ENCODE results near the gene ZNF593. TPM values are rescaled to one million over a fixed set of nuclear protein-coding genes. Genes with fewer than 3 reads are reported as not detected.
A peak's percentile ranks its signal among the peaks of the same experiment; 100 is the strongest.

ZNF593 gene
- total and polyA plus RNA-seq, 2 experiments from 2014 or later: 26.2 to 108 TPM

DNA sequence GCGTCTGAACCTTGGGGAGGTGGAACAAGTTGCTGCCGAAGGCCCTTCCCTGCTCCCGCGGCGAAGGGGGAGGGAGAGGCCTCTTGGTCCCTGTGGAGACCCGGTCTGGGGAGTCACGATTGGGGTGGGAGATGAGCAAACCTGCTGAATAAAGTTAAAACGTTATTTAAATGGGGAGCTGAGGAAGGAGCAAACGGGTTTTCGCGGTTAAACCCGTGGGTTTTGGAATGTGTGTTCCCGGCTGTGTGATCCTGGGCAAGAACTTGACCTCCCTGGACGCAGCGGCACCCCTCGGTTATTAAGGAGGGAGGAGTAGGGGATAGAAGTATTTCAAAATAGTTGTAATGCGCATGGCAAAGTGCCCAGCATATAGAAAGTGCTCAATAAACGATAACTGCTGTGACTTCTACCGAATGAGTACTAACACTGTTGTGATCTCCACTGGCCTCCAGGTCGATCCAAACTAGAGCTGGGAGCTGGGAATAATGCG is 7.4 kb upstream of the ZNF593 start:
- DNase-seq (ENCODE audit: low spot score): no peak
- H2AFZ ChIP-seq: peak overlapping the region; percentile 88; the same call in 1 of the 2 replicates
- peaks cover 41% of the 10 kb centered on the region for H3K4me1 ChIP-seq (ENCODE audit: insufficient read depth)
- Mint-ChIP-seq H3K4me1 (peaks cover 48% of the 10 kb centered on the region), H3K9me3 (peaks cover 3% of the 10 kb centered on the region; the same call in 1 of the 3 replicates), H3K36me3 (ENCODE audit: low read depth) (no peaks in the 10 kb centered on the region), H3K27me3 (ENCODE audit: insufficient read depth, low read depth, poor library complexity) (peaks cover 73% of the 10 kb centered on the region), H3K4me3 (peak overlapping the region; percentile 73), H3K27ac (no peak overlapping the region)
- peak overlapping the region; percentile 87 for H3K4me2 ChIP-seq
- H3K27ac ChIP-seq (ENCODE audit: low read depth): no peak overlapping the region
- H4K20me1 ChIP-seq (replicated peaks; ENCODE audit: insufficient read depth): no peaks in the 10 kb centered on the region
- H3K36me3 ChIP-seq (ENCODE audit: insufficient read depth): no peaks in the 10 kb centered on the region
- peaks cover 9% of the 10 kb centered on the region; the same call in 1 of the 2 replicates for H3F3A ChIP-seq (replicated peaks; ENCODE audit: low read depth)
- peak overlapping the region; percentile 65 for H3K4me3 ChIP-seq
- H3K79me2 ChIP-seq (replicated peaks; ENCODE audit: insufficient read depth): no peaks in the 10 kb centered on the region
- H3K9me2 ChIP-seq (ENCODE audit: insufficient read depth): no peaks in the 10 kb centered on the region
- H3K27me3 ChIP-seq (ENCODE audit: insufficient read depth): peaks cover 93% of the 10 kb centered on the region
- no peak for ATAC-seq
- TF ChIP-seq, protein P1, sequence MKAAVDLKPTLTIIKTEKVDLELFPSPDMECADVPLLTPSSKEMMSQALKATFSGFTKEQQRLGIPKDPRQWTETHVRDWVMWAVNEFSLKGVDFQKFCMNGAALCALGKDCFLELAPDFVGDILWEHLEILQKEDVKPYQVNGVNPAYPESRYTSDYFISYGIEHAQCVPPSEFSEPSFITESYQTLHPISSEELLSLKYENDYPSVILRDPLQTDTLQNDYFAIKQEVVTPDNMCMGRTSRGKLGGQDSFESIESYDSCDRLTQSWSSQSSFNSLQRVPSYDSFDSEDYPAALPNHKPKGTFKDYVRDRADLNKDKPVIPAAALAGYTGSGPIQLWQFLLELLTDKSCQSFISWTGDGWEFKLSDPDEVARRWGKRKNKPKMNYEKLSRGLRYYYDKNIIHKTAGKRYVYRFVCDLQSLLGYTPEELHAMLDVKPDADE (IDR thresholded peaks at IDR 0.05): no peak
- TF ChIP-seq JUNB (IDR thresholded peaks at IDR 0.05; ENCODE audit: unreplicated experiment) (no peak), EZH2 (IDR thresholded peaks at IDR 0.05; ENCODE audit: low read depth, unreplicated experiment) (peak; percentile 74)

DNA sequence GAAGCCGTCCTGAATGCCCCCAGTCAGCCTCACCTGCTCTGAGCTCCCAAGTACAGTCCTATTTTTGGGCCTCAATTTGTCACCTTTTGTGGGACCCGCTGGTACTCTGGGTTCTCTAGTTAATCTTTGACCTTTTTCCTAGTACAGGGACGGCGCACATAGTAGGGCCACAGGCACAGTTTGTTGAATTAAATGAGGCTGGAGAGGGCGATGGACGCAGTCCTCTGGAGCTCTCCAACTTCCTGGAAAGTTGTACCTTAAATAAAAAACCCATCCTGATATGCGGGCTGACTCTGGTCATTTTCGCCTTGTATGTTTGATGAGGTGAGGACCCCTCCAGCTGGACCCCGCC is 6.0 kb upstream of the ZNF593 start:
- Mint-ChIP-seq H3K4me3 (peak overlapping the region; percentile 57), H3K36me3 (ENCODE audit: low read depth) (no peaks in the 10 kb centered on the region), H3K4me1 (peaks cover 36% of the 10 kb centered on the region), H3K27me3 (ENCODE audit: insufficient read depth, low read depth, poor library complexity) (peaks cover 68% of the 10 kb centered on the region), H3K27ac (no peak overlapping the region), H3K9me3 (peaks cover 3% of the 10 kb centered on the region; the same call in 1 of the 3 replicates)
- peaks cover 36% of the 10 kb centered on the region for H3K4me1 ChIP-seq (ENCODE audit: insufficient read depth)
- H3K9me2 ChIP-seq (ENCODE audit: insufficient read depth): no peaks in the 10 kb centered on the region
- H4K20me1 ChIP-seq (replicated peaks; ENCODE audit: insufficient read depth): no peaks in the 10 kb centered on the region
- peak overlapping the region; percentile 71 for H3K4me3 ChIP-seq
- ATAC-seq (no peak), DNase-seq (ENCODE audit: low spot score) (no peak)
- H3F3A ChIP-seq (replicated peaks; ENCODE audit: low read depth): peaks cover 9% of the 10 kb centered on the region; the same call in 1 of the 2 replicates
- H3K4me2 ChIP-seq: peak overlapping the region; percentile 90
- no peak overlapping the region for H3K27ac ChIP-seq (ENCODE audit: low read depth)
- peaks cover 80% of the 10 kb centered on the region for H3K27me3 ChIP-seq (ENCODE audit: insufficient read depth)
- H2AFZ ChIP-seq: peak overlapping the region; percentile 88; the same call in 1 of the 2 replicates
- no peaks in the 10 kb centered on the region for H3K36me3 ChIP-seq (ENCODE audit: insufficient read depth)
- no peaks in the 10 kb centered on the region for H3K79me2 ChIP-seq (replicated peaks; ENCODE audit: insufficient read depth)
- TF ChIP-seq, protein P1 (IDR thresholded peaks at IDR 0.05): no peak
- no peak for TF ChIP-seq CREB1 (CRISPR knock-in tag; IDR thresholded peaks at IDR 0.05; ENCODE audit: low read depth)
- TF ChIP-seq, protein P2, sequence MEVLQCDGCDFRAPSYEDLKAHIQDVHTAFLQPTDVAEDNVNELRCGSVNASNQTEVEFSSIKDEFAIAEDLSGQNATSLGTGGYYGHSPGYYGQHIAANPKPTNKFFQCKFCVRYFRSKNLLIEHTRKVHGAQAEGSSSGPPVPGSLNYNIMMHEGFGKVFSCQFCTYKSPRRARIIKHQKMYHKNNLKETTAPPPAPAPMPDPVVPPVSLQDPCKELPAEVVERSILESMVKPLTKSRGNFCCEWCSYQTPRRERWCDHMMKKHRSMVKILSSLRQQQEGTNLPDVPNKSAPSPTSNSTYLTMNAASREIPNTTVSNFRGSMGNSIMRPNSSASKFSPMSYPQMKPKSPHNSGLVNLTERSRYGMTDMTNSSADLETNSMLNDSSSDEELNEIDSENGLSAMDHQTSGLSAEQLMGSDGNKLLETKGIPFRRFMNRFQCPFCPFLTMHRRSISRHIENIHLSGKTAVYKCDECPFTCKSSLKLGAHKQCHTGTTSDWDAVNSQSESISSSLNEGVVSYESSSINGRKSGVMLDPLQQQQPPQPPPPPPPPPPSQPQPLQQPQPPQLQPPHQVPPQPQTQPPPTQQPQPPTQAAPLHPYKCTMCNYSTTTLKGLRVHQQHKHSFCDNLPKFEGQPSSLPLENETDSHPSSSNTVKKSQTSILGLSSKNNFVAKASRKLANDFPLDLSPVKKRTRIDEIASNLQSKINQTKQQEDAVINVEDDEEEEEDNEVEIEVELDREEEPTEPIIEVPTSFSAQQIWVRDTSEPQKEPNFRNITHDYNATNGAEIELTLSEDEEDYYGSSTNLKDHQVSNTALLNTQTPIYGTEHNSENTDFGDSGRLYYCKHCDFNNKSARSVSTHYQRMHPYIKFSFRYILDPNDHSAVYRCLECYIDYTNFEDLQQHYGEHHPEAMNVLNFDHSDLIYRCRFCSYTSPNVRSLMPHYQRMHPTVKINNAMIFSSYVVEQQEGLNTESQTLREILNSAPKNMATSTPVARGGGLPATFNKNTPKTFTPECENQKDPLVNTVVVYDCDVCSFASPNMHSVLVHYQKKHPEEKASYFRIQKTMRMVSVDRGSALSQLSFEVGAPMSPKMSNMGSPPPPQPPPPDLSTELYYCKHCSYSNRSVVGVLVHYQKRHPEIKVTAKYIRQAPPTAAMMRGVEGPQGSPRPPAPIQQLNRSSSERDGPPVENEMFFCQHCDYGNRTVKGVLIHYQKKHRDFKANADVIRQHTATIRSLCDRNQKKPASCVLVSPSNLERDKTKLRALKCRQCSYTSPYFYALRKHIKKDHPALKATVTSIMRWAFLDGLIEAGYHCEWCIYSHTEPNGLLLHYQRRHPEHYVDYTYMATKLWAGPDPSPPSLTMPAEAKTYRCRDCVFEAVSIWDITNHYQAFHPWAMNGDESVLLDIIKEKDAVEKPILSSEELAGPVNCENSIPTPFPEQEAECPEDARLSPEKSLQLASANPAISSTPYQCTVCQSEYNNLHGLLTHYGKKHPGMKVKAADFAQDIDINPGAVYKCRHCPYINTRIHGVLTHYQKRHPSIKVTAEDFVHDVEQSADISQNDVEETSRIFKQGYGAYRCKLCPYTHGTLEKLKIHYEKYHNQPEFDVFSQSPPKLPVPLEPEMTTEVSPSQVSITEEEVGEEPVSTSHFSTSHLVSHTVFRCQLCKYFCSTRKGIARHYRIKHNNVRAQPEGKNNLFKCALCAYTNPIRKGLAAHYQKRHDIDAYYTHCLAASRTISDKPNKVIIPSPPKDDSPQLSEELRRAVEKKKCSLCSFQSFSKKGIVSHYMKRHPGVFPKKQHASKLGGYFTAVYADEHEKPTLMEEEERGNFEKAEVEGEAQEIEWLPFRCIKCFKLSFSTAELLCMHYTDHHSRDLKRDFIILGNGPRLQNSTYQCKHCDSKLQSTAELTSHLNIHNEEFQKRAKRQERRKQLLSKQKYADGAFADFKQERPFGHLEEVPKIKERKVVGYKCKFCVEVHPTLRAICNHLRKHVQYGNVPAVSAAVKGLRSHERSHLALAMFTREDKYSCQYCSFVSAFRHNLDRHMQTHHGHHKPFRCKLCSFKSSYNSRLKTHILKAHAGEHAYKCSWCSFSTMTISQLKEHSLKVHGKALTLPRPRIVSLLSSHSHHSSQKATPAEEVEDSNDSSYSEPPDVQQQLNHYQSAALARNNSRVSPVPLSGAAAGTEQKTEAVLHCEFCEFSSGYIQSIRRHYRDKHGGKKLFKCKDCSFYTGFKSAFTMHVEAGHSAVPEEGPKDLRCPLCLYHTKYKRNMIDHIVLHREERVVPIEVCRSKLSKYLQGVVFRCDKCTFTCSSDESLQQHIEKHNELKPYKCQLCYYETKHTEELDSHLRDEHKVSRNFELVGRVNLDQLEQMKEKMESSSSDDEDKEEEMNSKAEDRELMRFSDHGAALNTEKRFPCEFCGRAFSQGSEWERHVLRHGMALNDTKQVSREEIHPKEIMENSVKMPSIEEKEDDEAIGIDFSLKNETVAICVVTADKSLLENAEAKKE (CRISPR knock-in tag; IDR thresholded peaks at IDR 0.05): no peak
- TF ChIP-seq, protein P3, sequence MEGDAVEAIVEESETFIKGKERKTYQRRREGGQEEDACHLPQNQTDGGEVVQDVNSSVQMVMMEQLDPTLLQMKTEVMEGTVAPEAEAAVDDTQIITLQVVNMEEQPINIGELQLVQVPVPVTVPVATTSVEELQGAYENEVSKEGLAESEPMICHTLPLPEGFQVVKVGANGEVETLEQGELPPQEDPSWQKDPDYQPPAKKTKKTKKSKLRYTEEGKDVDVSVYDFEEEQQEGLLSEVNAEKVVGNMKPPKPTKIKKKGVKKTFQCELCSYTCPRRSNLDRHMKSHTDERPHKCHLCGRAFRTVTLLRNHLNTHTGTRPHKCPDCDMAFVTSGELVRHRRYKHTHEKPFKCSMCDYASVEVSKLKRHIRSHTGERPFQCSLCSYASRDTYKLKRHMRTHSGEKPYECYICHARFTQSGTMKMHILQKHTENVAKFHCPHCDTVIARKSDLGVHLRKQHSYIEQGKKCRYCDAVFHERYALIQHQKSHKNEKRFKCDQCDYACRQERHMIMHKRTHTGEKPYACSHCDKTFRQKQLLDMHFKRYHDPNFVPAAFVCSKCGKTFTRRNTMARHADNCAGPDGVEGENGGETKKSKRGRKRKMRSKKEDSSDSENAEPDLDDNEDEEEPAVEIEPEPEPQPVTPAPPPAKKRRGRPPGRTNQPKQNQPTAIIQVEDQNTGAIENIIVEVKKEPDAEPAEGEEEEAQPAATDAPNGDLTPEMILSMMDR (conservative IDR thresholded peaks at IDR 0.05; ENCODE audit: low read depth in 2 of 2): no peak
- TF ChIP-seq JUNB (IDR thresholded peaks at IDR 0.05; ENCODE audit: unreplicated experiment): no peak
- no peak for TF ChIP-seq ZNF331 (CRISPR knock-in tag; IDR thresholded peaks at IDR 0.05; ENCODE audit: low read depth)
- TF ChIP-seq NANOG (IDR thresholded peaks at IDR 0.05; ENCODE audit: borderline replicate concordance): no peak
- TF ChIP-seq POLR2AphosphoS5 (IDR thresholded peaks at IDR 0.05; ENCODE audit: low read depth): no peak
- TF ChIP-seq EZH2 (IDR thresholded peaks at IDR 0.05; ENCODE audit: low read depth, unreplicated experiment): no peak
- no peak for TF ChIP-seq EZH2phosphoT487 (IDR thresholded peaks at IDR 0.05; ENCODE audit: unreplicated experiment)
- TF ChIP-seq STAT1 (IDR thresholded peaks at IDR 0.05; ENCODE audit: unreplicated experiment): no peak
